ENCODE results near the gene ADRA2C. TPM values are rescaled to one million over a fixed set of nuclear protein-coding genes. Genes with fewer than 3 reads are reported as not detected.

The ADRA2C gene
- total RNA-seq, 1 experiment from 2014 or later: not detected

- DNase-seq (ENCODE audit: low read depth in 1 of 2, low spot score in 2 of 2): no peak
- no peaks in the 10 kb centered on the region for H3K36me3 ChIP-seq
- H3K27ac ChIP-seq: no peak overlapping the region
- H3K27me3 ChIP-seq (replicated peaks): peaks cover 20% of the 10 kb centered on the region
- no peaks in the 10 kb centered on the region for H3K4me1 ChIP-seq (replicated peaks)
- no peaks in the 10 kb centered on the region for H3K9me3 ChIP-seq (replicated peaks)
- H3K4me3 ChIP-seq: no peak overlapping the region
These were observed 38.8 kb downstream of the ADRA2C start for GRCh38 chr4:3805026-3805425.

GRCh38 chr4:3805731-3806130 is 39.5 kb downstream of the ADRA2C start:
- no peaks in the 10 kb centered on the region for H3K9me3 ChIP-seq (replicated peaks)
- no peak overlapping the region for H3K27ac ChIP-seq
- DNase-seq (ENCODE audit: low read depth in 1 of 2, low spot score in 2 of 2): no peak
- H3K4me1 ChIP-seq (replicated peaks): no peaks in the 10 kb centered on the region
- no peaks in the 10 kb centered on the region for H3K36me3 ChIP-seq
- no peak overlapping the region for H3K4me3 ChIP-seq
- peaks cover 13% of the 10 kb centered on the region; the same call in 1 of the 2 replicates for H3K27me3 ChIP-seq (replicated peaks)

GRCh38 chr4:3807311-3807710 is 41.1 kb downstream of the ADRA2C start:
- DNase-seq (ENCODE audit: low read depth in 1 of 2, low spot score in 2 of 2): no peak
- H3K9me3 ChIP-seq (replicated peaks): no peaks in the 10 kb centered on the region
- peaks cover 12% of the 10 kb centered on the region; the same call in 1 of the 2 replicates for H3K27me3 ChIP-seq (replicated peaks)

GRCh38 chr4:3807822-3808496 is 41.8 kb downstream of the ADRA2C start:
- peaks cover 12% of the 10 kb centered on the region; the same call in 1 of the 2 replicates for H3K27me3 ChIP-seq (replicated peaks)
- no peaks in the 10 kb centered on the region for H3K36me3 ChIP-seq
- no peak overlapping the region for H3K27ac ChIP-seq
- H3K4me1 ChIP-seq (replicated peaks): no peaks in the 10 kb centered on the region
- DNase-seq (ENCODE audit: low read depth in 1 of 2, low spot score in 2 of 2): no peak
- no peaks in the 10 kb centered on the region for H3K9me3 ChIP-seq (replicated peaks)
- H3K4me3 ChIP-seq: no peak overlapping the region

More at GRCh38 chr4:3807311-3807710, 41.1 kb downstream of the ADRA2C start:
- Histone ChIP-seq H3K4me1 (replicated peaks) (no peaks in the 10 kb centered on the region), H3K4me3 (no peak overlapping the region), H3K27ac (no peak overlapping the region), H3K36me3 (no peaks in the 10 kb centered on the region)

GRCh38 chr4:3808597-3808996 is 42.4 kb downstream of the ADRA2C start:
- H3K4me1 ChIP-seq (replicated peaks): no peaks in the 10 kb centered on the region
- no peak for DNase-seq (ENCODE audit: low read depth in 1 of 2, low spot score in 2 of 2)
- H3K4me3 ChIP-seq: no peak overlapping the region
- H3K36me3 ChIP-seq: no peaks in the 10 kb centered on the region
- H3K27ac ChIP-seq: no peak overlapping the region
- peaks cover 12% of the 10 kb centered on the region; the same call in 1 of the 2 replicates for H3K27me3 ChIP-seq (replicated peaks)
- H3K9me3 ChIP-seq (replicated peaks): no peaks in the 10 kb centered on the region

- Histone ChIP-seq H3K4me1 (replicated peaks) (no peaks in the 10 kb centered on the region), H3K27ac (no peak overlapping the region)
These were observed 42.8 kb downstream of the ADRA2C start for GRCh38 chr4:3809028-3809427.

GRCh38 chr4:3809451-3810110 is 43.4 kb downstream of the ADRA2C start:
- no peak for DNase-seq (ENCODE audit: low read depth in 1 of 2, low spot score in 2 of 2)
- no peak overlapping the region for H3K27ac ChIP-seq
- no peaks in the 10 kb centered on the region for H3K36me3 ChIP-seq
- no peak overlapping the region for H3K4me3 ChIP-seq
- H3K9me3 ChIP-seq (replicated peaks): no peaks in the 10 kb centered on the region
- peaks cover 12% of the 10 kb centered on the region; the same call in 1 of the 2 replicates for H3K27me3 ChIP-seq (replicated peaks)
- no peaks in the 10 kb centered on the region for H3K4me1 ChIP-seq (replicated peaks)

More at GRCh38 chr4:3809028-3809427, 42.8 kb downstream of the ADRA2C start:
- Histone ChIP-seq H3K27me3 (replicated peaks) (peaks cover 12% of the 10 kb centered on the region; the same call in 1 of the 2 replicates), H3K4me3 (no peak overlapping the region), H3K36me3 (no peaks in the 10 kb centered on the region), H3K9me3 (replicated peaks) (no peaks in the 10 kb centered on the region)
- DNase-seq (ENCODE audit: low read depth in 1 of 2, low spot score in 2 of 2): no peak

GRCh38 chr4:3810111-3810680 is 44.0 kb downstream of the ADRA2C start:
- no peak overlapping the region for H3K27ac ChIP-seq
- peaks cover 12% of the 10 kb centered on the region; the same call in 1 of the 2 replicates for H3K27me3 ChIP-seq (replicated peaks)
- no peaks in the 10 kb centered on the region for H3K4me1 ChIP-seq (replicated peaks)
- no peak overlapping the region for H3K4me3 ChIP-seq
- no peaks in the 10 kb centered on the region for H3K36me3 ChIP-seq
- no peak for DNase-seq (ENCODE audit: low read depth in 1 of 2, low spot score in 2 of 2)
- H3K9me3 ChIP-seq (replicated peaks): no peaks in the 10 kb centered on the region

GRCh38 chr4:3810796-3811485 is 44.8 kb downstream of the ADRA2C start:
- H3K27ac ChIP-seq: no peak overlapping the region
- DNase-seq (ENCODE audit: low read depth in 1 of 2, low spot score in 2 of 2): no peak
- no peaks in the 10 kb centered on the region for H3K9me3 ChIP-seq (replicated peaks)
- no peak overlapping the region for H3K4me3 ChIP-seq
- no peaks in the 10 kb centered on the region for H3K36me3 ChIP-seq
- no peaks in the 10 kb centered on the region for H3K4me1 ChIP-seq (replicated peaks)
- peaks cover 12% of the 10 kb centered on the region; the same call in 1 of the 2 replicates for H3K27me3 ChIP-seq (replicated peaks)

GRCh38 chr4:3811621-3812020 is 45.4 kb downstream of the ADRA2C start:
- Histone ChIP-seq H3K36me3 (no peaks in the 10 kb centered on the region), H3K27me3 (replicated peaks) (peaks cover 12% of the 10 kb centered on the region; the same call in 1 of the 2 replicates)

GRCh38 chr4:3812211-3812934 is 46.2 kb downstream of the ADRA2C start:
- H3K4me3 ChIP-seq: no peak overlapping the region
- no peaks in the 10 kb centered on the region for H3K4me1 ChIP-seq (replicated peaks)
- no peak for DNase-seq (ENCODE audit: low read depth in 1 of 2, low spot score in 2 of 2)
- H3K9me3 ChIP-seq (replicated peaks): no peaks in the 10 kb centered on the region
- no peaks in the 10 kb centered on the region for H3K36me3 ChIP-seq
- no peak overlapping the region for H3K27ac ChIP-seq
- peaks cover 12% of the 10 kb centered on the region; the same call in 1 of the 2 replicates for H3K27me3 ChIP-seq (replicated peaks)

More at GRCh38 chr4:3811621-3812020, 45.4 kb downstream of the ADRA2C start:
- Histone ChIP-seq H3K4me1 (replicated peaks) (no peaks in the 10 kb centered on the region), H3K27ac (no peak overlapping the region), H3K9me3 (replicated peaks) (no peaks in the 10 kb centered on the region), H3K4me3 (no peak overlapping the region)
- no peak for DNase-seq (ENCODE audit: low read depth in 1 of 2, low spot score in 2 of 2)

GRCh38 chr4:3813151-3814052 is 47.2 kb downstream of the ADRA2C start:
- DNase-seq (ENCODE audit: low read depth in 1 of 2, low spot score in 2 of 2): no peak
- H3K27ac ChIP-seq: no peak overlapping the region
- H3K27me3 ChIP-seq (replicated peaks): peaks cover 4% of the 10 kb centered on the region; the same call in 1 of the 2 replicates
- no peaks in the 10 kb centered on the region for H3K36me3 ChIP-seq
- no peak overlapping the region for H3K4me3 ChIP-seq
- H3K4me1 ChIP-seq (replicated peaks): no peaks in the 10 kb centered on the region
- H3K9me3 ChIP-seq (replicated peaks): no peaks in the 10 kb centered on the region
